HCT116 (cell line): Measurements from ENCODE around the gene LMCD1.

ENCODE experiments used
- EZH2 ChIP-seq: fragments of 200-600 bp; sonication (generic); IDR thresholded peaks from 2 replicates; pipeline ENCODE4 v1.6.1; 2017; ENCODE audit warnings: antibody characterized with exemption, mixed run types
- EZH2phosphoT487 ChIP-seq: fragments of 200-600 bp; IDR thresholded peaks from 2 replicates; pipeline ENCODE4 v1.6.1; 2018; ENCODE audit warnings: antibody characterized with exemption, borderline replicate concordance
- POLR2A ChIP-seq: IDR thresholded peaks from 2 replicates; pipeline ENCODE4 v1.7.0; 2011; ENCODE audit warnings: borderline replicate concordance; ENCODE audit not compliant: insufficient read depth, insufficient read length; ENCODE audit errors: extremely low read depth
- POLR2AphosphoS5 ChIP-seq: IDR thresholded peaks from 2 replicates; pipeline ENCODE4 v1.6.1; 2011; ENCODE audit warnings: mild to moderate bottlenecking, low read depth, low read length, moderate library complexity
- SIN3A ChIP-seq: IDR thresholded peaks from 2 replicates; pipeline ENCODE4 v1.6.1; 2012; ENCODE audit warnings: low read depth
- TF ChIP-seq, protein P1 (sequence below): IDR thresholded peaks from 2 replicates; pipeline ENCODE4 v1.6.1; 2012
- TF ChIP-seq, protein P2 (sequence below), 3 experiments: fragments of 200-600 bp in 1 of 3; sonication (generic) in 1 of 3; IDR thresholded peaks in 2 of 3; conservative IDR thresholded peaks in 1 of 3; 2 replicates each; pipeline ENCODE4 v1.5.1; 2012 to 2017; ENCODE audit warnings: low read depth in 2 of 3, low read length in 2 of 3, antibody characterized with exemption in 1 of 3, borderline replicate concordance in 1 of 3, control low read depth in 1 of 3, mild to moderate bottlenecking in 1 of 3, mixed read lengths in 1 of 3, mixed run types in 1 of 3, moderate library complexity in 1 of 3; ENCODE audit not compliant: insufficient read depth in 1 of 3

DNA sequence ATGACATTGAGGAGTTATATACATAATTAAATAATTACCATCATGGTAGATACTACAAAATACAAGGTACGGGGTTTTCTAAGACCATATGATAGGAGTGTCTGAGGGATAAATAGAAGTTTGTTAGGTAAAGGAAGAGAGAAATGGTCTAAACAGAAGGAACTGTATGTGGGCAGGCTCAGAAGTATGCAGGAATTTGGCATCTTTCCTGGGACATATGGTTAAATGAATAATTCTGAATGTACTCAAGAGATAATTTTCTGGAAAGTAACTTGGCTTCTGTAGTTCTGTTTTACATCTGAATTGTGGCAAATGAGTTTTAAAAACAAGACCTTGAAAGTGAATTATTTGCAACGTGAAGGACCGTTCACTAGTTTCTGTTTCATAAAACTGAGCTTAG lies 17.5 kb downstream of the LMCD1 start:
- TF ChIP-seq, protein P1, sequence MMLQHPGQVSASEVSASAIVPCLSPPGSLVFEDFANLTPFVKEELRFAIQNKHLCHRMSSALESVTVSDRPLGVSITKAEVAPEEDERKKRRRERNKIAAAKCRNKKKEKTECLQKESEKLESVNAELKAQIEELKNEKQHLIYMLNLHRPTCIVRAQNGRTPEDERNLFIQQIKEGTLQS: no peak
- no peak for TF ChIP-seq POLR2A
- TF ChIP-seq EZH2: no peak
- TF ChIP-seq SIN3A: no peak
- TF ChIP-seq POLR2AphosphoS5: no peak
- TF ChIP-seq, protein P2, sequence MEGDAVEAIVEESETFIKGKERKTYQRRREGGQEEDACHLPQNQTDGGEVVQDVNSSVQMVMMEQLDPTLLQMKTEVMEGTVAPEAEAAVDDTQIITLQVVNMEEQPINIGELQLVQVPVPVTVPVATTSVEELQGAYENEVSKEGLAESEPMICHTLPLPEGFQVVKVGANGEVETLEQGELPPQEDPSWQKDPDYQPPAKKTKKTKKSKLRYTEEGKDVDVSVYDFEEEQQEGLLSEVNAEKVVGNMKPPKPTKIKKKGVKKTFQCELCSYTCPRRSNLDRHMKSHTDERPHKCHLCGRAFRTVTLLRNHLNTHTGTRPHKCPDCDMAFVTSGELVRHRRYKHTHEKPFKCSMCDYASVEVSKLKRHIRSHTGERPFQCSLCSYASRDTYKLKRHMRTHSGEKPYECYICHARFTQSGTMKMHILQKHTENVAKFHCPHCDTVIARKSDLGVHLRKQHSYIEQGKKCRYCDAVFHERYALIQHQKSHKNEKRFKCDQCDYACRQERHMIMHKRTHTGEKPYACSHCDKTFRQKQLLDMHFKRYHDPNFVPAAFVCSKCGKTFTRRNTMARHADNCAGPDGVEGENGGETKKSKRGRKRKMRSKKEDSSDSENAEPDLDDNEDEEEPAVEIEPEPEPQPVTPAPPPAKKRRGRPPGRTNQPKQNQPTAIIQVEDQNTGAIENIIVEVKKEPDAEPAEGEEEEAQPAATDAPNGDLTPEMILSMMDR (IDR thresholded peaks at IDR 0.05 in 2 of 3, conservative IDR thresholded peaks at IDR 0.05 in 1 of 3; ENCODE audit: borderline replicate concordance in 1 of 3, insufficient read depth in 1 of 3, low read depth in 2 of 3, low read length in 2 of 3): no peak
- no peak for TF ChIP-seq EZH2phosphoT487
